ENCODE data around the gene AGGF1.
"Not testable (repeated sequence)": the region's sequence is repeated elsewhere in the genome, so short reads cannot be mapped to it uniquely, and the experiment has no call there.

AGGF1 gene

DNA sequence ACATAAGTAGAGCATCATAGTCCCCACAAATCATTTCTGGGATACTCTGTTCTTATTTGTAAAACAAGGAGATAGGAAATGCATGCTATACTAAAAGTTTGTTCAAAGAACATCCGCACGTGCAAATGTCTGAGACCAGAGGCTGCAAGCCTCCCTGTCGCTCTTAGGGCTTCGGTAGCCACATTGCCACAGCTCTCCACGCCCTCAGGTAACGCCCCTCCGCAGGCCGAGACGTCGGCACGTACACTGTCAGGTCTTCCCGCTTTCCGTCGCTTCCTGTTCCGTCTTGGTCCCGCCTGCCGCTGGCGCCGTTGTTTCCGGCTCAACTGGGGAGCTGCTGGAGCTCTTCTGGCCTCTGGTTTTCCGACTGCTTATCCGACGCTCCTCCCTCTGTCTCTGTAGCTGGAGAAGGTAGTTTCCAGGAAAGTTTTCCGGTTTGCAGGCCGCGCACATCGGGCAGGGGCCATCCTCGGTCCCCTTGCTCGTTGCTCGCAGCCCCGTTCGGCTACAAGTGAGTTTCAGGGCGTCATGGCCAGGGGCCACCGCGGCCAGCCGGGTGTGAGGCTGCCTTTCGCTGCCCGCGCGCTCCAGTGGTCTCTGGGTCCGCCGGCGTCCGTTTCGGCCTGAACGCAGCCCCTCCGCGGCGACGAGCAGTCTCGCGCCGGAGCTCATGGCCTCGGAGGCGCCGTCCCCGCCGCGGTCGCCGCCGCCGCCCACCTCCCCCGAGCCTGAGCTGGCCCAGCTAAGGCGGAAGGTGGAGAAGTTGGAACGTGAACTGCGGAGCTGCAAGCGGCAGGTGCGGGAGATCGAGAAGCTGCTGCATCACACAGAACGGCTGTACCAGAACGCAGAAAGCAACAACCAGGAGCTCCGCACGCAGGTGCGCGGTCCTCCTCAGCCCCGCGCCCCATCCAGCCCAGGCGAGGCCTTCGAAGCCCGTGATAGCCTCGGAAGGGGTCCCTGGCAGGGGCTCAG is at the start of gene AGGF1:
Gene AGGF1, plus strand, starts transcription at position 308 of the 975 bp plus-strand sequence. Its CDS starts 363 bp downstream, at position 671.
- DNase-seq (ENCODE audit: low spot score) = peak; percentile 90

DNA sequence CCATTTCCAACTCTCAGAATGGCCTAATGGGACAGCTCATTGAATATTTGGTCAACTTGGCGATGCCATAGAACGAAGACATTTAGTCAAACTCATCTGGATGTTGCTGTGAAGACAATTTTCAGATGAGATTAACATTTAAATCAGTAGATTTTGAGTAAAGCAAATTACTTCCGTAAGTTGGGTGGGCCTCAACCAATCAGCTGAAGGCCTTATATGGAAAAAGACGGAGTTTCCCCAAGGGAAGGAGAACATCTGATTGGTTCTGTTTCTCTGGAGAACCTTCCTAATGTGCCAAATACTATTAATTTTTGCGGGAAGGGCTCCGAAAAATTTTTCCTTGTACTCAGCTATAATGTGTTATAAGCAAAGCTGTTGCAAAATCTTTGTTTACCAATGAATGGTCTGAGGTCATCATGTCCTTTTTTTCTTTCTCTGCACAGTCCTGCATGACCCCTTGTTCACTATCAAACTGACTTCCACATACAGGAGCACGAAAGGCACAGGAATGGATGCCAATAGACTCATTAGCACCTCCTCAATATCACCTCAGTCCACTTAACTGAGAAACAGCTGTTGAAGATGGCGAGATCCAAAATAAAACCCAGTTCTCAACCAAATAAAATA is 49.6 kb upstream of the AGGF1 start:
- DNase-seq (ENCODE audit: low spot score) = no peak

DNA sequence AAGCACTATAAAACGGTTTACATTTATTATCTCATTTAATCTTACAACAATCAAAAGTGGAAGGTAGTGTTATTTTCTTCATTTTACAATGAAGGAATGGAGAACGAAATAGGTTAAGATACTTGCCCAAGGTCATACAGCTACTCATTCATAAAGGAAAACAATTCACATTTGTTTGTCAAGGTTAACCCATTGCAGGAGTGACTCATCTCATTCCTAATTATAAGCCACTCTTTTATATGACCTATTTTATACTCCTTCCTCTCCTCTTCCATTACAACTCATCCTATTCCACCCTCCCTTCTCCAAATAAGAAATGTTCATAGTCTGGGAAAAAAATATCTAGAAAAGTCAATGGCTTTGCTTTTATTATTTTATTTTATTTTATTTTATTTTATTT is 47.8 kb upstream of the AGGF1 start:
- no peak for DNase-seq (ENCODE audit: low spot score)

DNA sequence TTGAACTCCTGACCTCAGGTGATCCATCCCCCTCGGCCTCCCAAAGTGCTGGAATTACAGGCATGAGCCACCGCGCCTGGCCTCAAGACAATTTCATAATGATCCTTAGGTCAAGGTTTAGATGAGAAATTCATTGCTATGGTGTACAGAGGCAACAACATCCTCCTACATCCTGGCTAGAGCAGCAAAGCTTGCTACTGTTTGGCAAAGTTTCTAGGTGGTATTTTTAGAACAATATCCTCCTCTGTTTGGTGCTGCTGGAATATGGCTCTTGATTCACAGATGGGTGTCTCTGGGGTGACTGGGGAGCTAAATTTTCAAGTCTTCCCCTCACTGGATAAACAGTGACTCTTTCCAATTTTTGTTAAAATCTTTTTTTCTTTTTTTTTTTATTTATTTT is 46.7 kb upstream of the AGGF1 start:
- DNase-seq (ENCODE audit: low spot score) = no peak

GRCh38 chr5:76986825-76987526 is 43.2 kb upstream of the AGGF1 start:
- no peak for DNase-seq (ENCODE audit: low spot score)

DNA sequence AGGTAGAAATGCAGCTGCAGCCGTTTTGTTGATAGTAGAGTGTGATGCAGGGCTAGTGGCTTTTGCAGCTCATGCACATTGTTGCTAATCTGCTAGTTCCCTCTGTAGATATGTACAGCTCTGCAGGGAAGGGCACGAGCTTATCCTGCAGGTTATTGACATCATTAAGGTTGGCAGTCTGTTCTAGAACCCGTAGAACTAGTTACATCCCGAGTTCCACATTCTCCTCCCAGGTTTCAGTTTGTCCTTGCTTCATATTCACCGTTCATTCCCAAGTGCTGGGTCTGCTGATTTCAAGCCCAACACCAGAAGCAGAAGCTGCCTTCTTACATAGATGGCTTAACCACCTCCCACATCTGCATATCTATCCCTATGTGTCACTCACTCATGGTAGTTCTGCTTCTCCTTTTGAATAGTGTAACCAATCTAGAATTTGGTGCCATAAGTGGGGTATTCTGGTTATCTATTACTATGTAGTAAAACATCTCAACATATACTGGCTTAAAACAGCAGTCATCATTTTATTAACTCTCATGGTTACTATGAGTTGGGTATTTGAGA is 39.2 kb upstream of the AGGF1 start:
- no peak for DNase-seq (ENCODE audit: low spot score)

- DNase-seq (ENCODE audit: low spot score) = not testable (repeated sequence)
Measured at GRCh38 chr5:76993436-76993835, 36.8 kb upstream of the AGGF1 start.

DNA sequence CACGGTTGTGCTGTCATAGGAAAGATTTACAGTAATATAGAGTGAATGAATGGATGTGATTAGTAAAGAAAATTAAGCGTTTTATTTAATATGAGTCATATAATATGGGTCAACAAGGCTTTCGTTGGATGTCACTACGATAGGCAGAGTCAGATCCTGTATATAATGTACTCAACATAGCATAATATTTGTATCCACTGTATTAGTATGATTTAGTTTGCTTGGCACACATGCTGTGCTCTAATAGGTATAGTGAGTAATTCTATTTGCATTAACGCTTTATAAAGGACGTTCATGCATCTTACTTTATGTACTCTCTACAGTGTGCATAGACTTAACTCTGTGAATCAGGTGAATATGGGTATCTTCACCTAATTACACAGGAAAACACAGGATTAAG is 35.9 kb upstream of the AGGF1 start:
- DNase-seq (ENCODE audit: low spot score) = no peak

DNA sequence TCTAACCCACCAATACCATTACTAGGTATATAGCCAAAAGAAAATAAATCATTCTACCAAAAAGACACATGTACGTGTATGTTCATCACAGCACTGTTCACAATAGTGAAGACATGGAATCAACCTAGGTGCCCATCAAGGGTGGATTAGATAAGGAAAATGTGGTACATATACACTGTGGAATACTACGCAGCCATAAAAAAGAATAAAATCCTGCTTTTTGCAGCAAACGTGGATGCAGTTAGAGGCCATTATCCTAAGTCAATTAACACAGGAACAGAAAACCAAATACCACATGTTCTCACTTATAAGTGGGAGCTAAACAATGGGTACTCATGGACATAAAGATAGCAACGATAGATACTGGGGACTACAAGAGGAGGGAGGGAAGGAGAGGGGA is 32.0 kb upstream of the AGGF1 start:
- not testable (repeated sequence) for DNase-seq (ENCODE audit: low spot score)

- no peak for DNase-seq (ENCODE audit: low spot score)
Measured at GRCh38 chr5:76999451-76999850, 30.8 kb upstream of the AGGF1 start.

GRCh38 chr5:77003246-77003645 is 27.0 kb upstream of the AGGF1 start:
- DNase-seq (ENCODE audit: low spot score) = no peak

DNA sequence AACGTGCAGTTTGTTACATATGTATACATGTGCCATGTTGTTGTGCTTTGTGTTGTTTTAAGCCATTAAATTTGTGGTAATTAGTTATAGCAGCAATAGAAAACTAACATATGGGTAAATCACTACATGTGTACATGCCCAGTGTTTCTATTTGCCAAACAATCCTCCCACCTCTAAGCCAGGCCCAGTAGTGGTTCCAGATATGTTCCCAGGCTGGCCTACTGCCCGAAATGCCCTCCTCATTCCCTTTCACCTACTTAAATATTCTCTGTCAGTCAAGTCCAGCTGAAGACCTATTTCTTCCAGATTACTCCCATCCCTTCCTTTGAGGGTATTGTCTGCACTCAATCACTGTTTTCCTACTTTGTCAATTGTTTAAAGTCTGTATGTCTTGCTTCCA is 24.1 kb upstream of the AGGF1 start:
- DNase-seq (ENCODE audit: low spot score) = no peak

DNA sequence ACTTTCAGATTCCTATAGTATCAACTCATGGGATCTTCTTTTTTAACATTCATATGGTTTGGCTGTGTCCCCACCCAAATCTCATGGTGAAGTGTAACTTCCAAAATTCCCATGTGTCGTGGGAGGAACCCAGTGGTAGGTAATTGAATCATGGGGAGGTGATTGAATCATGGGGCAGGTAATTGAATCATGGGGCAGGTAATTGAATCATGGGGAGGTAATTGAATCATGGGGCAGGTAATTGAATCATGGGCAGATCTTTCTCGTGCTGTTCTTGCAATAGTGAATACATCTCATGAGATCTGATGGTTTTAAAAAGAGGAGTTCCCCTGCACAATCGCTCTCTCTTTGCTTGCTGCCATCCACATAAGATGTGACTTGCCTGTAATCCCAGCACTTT is 21.8 kb upstream of the AGGF1 start:
- no peak for DNase-seq (ENCODE audit: low spot score)

DNA sequence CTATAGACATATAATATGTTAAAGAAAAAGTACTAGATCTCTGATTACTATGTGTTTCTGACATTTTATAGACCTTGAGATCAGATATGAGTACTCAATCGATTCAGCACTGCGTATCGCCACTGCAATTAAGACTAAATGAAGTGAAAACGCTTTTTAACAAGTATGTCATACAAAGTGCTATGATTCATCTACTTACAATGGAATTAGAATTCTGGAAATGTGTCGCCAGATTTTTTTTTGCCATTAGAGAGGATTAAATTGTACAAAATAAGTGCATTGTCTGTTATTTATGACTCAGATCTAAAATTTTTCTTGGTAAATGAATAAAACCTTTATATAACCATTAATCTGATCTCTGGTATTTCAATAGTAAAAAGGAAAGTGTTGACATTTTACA is 20.0 kb upstream of the AGGF1 start:
- no peak for DNase-seq (ENCODE audit: low spot score)

- DNase-seq (ENCODE audit: low spot score) = no peak
Measured at GRCh38 chr5:77011498-77011897, 18.7 kb upstream of the AGGF1 start.

DNA sequence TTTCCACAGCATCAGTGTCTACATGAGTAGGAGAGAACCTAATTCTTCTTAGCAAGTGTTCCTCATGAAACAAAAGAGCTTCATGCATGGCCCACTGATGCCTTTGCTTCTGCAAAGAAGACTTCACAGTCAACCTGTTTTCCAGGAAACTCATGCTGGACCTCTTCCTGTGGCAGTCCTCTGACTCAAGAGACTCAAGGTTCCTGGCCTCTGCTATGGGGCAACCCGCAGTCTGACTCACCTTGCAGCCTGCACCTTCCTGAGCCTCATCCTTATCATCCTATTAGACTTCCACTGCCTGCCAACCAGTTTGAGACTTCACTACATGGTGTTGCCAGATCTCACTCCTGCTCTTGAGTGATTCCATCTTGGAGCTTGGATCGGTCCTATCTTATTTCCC is 17.6 kb upstream of the AGGF1 start:
- DNase-seq (ENCODE audit: low spot score) = peak; percentile 28

DNA sequence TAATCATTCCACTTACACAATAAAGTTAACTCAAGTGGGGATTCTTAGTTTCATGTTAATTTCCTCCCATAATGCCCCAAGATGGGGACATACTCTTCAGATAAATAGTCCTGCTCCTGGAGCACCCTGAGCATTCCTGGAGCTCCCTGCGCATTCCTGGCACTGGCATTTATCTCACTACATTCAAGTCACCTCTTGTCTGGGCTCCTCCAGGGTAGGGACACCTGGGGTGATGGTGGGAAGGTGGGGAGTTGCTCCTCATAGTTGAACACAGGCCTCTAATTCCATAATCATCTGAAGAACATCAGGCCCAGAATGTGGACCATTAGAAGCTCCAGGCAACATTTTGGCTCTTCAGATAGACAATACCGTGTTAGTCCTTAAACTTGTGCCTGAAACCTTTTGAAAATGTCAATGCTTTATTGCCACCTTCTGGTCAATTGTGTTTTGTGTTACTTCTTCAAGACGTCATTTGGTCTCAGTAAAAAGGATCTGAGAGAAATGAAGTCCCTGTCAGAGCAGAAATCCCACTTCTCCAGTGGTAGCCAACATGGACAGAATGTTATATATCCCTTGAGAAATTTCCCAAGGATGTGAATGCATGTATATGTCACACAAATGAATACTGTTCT is 14.2 kb upstream of the AGGF1 start:
- DNase-seq (ENCODE audit: low spot score) = peak; percentile 54

GRCh38 chr5:77016962-77017361 is 13.2 kb upstream of the AGGF1 start:
- DNase-seq (ENCODE audit: low spot score) = no peak

DNA sequence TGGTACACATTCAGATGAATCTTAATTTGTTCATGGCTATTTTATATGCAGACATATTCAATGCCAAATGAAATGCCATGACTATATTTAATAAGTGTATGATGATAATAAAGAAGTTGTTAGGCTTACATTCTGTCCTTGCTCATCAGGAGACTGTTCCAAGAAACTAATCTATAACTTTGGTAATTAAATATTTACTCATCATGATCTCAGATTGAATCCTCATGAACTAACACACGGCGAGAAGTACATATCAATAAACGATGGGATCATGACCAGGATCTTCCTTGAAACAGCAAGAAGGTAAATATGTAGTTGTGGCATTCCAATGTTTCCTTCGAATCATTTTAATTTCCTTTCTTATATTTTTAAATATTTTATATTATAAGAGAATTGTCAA is 12.5 kb upstream of the AGGF1 start:
- DNase-seq (ENCODE audit: low spot score) = no peak

DNA sequence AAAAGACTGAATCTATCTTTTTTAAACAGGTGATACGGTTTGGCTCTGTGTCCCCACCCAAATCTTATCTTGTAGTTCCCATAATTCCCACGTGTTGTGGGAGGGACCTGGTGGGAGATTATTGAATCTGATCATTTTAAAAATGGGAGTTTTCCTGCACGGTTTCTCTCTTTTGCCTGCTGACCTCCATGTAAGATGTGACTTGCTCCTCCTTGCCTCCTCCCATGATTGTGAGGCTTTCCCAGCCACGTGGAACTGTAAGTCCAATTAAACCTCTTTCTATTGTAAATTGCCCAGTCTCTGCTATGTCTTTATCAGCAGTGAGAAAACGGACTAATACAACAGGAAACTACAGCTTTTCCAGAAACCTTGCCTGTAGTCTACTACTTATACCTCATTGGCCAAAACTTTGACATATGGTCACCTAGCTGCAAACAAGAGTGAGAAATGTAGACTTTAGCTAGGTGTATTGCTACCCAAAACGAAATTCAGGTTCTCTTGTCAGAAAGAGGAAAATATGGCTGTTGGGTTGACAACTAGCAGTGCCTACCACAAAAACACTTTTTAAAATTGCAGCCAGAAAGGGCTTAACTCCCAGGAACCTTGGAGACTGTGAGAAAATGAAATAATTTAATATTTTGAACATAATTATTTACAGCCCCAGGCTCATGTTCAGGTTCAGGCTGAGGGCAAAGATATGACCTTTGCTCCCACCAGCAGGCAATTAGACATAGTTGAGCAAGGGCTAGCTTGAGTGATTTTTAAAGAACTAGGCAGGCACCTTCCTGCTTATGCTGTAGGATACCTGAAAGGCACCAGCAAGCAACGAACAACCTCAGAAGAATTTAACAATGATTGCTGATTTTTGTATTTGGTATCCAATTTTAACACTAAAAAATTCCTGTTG is 7.4 kb upstream of the AGGF1 start:
- no peak for DNase-seq (ENCODE audit: low spot score)

GRCh38 chr5:77024490-77024889 is 5.7 kb upstream of the AGGF1 start:
- no peak for DNase-seq (ENCODE audit: low spot score)
